ENCODE measurements around the gene TIMM10. TPM values are rescaled to one million over a fixed set of nuclear protein-coding genes. Genes with fewer than 3 reads are reported as not detected.

The TIMM10 gene
- total RNA-seq, 4 donors from 2014 or later, result 16.8 to 39.6 (median 19.6) TPM

GRCh38 chr11:57523419-57523818, 7.1 kb downstream of the TIMM10 start:
- H3K36me3 ChIP-seq, result peaks cover 0 to under 1% (median 0%) of the 10 kb centered on the region in 3 donors
- no peak overlapping the region for H3K27ac ChIP-seq
- no peaks in the 10 kb centered on the region for H3K4me1 ChIP-seq
- TF ChIP-seq CTCF (IDR thresholded peaks at IDR 0.05) (no peak), POLR2A (IDR thresholded peaks at IDR 0.05) (no peak)
- no peak overlapping the region for H3K4me3 ChIP-seq
- no peaks in the 10 kb centered on the region for H3K9me3 ChIP-seq
- peak in 1 of 3 donors; percentile 7 for DNase-seq
- no peaks in the 10 kb centered on the region for H3K27me3 ChIP-seq

GRCh38 chr11:57521116-57521515, 9.4 kb downstream of the TIMM10 start:
- no peak for TF ChIP-seq CTCF (IDR thresholded peaks at IDR 0.05)
- no peak for TF ChIP-seq POLR2A (IDR thresholded peaks at IDR 0.05)
- Histone ChIP-seq H3K9me3 (no peaks in the 10 kb centered on the region), H3K27ac (no peak overlapping the region), H3K27me3 (no peaks in the 10 kb centered on the region), H3K4me3 (no peak overlapping the region), H3K4me1 (no peaks in the 10 kb centered on the region), H3K36me3 (no peaks in the 10 kb centered on the region)
- DNase-seq, result no peak

GRCh38 chr11:57516061-57516443, 14.5 kb downstream of the TIMM10 start:
- peak overlapping the region; percentile 70 to 93 (median 82) for H3K4me3 ChIP-seq
- no peaks in the 10 kb centered on the region for H3K36me3 ChIP-seq
- H3K27me3 ChIP-seq, result no peaks in the 10 kb centered on the region
- H3K27ac ChIP-seq, result peak overlapping the region in 2 of 4 donors; percentile 18 to 68
- H3K4me1 ChIP-seq, result peaks cover 0 to 14% (median 3%) of the 10 kb centered on the region in 4 donors
- TF ChIP-seq CTCF (IDR thresholded peaks at IDR 0.05) (no peak), POLR2A (IDR thresholded peaks at IDR 0.05) (no peak)
- no peaks in the 10 kb centered on the region for H3K9me3 ChIP-seq
- no peak for DNase-seq

- Histone ChIP-seq H3K9me3 (no peaks in the 10 kb centered on the region), H3K4me3 (peak within 1 kb of the TSS; percentile 70 to 93 (median 82)), H3K27ac (peak within 1 kb of the TSS; percentile 18 to 68 (median 48)), H3K36me3 (no peaks in the 10 kb centered on the region), H3K27me3 (no peaks in the 10 kb centered on the region), H3K4me1 (peaks cover 0 to 14% (median 3%) of the 10 kb centered on the region in 4 donors)
- peak in 2 of 3 donors; percentile 33 to 67 for DNase-seq
- no peak for TF ChIP-seq CTCF (IDR thresholded peaks at IDR 0.05)
- TF ChIP-seq POLR2A (IDR thresholded peaks at IDR 0.05), result no peak
These were observed 15.1 kb downstream of the TIMM10 start, which contains the start of gene SLC43A1 for GRCh38 chr11:57515332-57516060. Gene SLC43A1 (minus strand): TSS chr11:57515702. CDS start chr11:57514111, 1,591 bp downstream.

- peaks cover 0 to 14% (median 3%) of the 10 kb centered on the region in 4 donors for H3K4me1 ChIP-seq
- H3K36me3 ChIP-seq, result no peaks in the 10 kb centered on the region
- TF ChIP-seq POLR2A (IDR thresholded peaks at IDR 0.05) (no peak), CTCF (IDR thresholded peaks at IDR 0.05) (no peak)
- peak overlapping the region; percentile 18 to 68 (median 48) for H3K27ac ChIP-seq
- no peaks in the 10 kb centered on the region for H3K27me3 ChIP-seq
- H3K4me3 ChIP-seq, result peak overlapping the region; percentile 70 to 93 (median 82)
- DNase-seq, result peak; percentile 67 to 86 (median 72)
- H3K9me3 ChIP-seq, result no peaks in the 10 kb centered on the region
These were observed 15.8 kb downstream of the TIMM10 start for GRCh38 chr11:57514538-57515331.
